Activated CD8-positive, alpha-beta memory T cell treated with anti-CD3 and anti-CD28 coated beads, Interleukin-2, amount 50 U/mL, for 24 hours (primary cell): ENCODE results near the gene MRTO4.
"Not testable (repeated sequence)": the region's sequence is repeated elsewhere in the genome, so short reads cannot be mapped to it uniquely, and the experiment has no call there.

ENCODE experiments used
- DNase-seq: peaks from one replicate; pipeline ENCODE4 v3.0.0-alpha.2; 2020; ENCODE audit errors: extremely low read depth

MRTO4 gene

DNA sequence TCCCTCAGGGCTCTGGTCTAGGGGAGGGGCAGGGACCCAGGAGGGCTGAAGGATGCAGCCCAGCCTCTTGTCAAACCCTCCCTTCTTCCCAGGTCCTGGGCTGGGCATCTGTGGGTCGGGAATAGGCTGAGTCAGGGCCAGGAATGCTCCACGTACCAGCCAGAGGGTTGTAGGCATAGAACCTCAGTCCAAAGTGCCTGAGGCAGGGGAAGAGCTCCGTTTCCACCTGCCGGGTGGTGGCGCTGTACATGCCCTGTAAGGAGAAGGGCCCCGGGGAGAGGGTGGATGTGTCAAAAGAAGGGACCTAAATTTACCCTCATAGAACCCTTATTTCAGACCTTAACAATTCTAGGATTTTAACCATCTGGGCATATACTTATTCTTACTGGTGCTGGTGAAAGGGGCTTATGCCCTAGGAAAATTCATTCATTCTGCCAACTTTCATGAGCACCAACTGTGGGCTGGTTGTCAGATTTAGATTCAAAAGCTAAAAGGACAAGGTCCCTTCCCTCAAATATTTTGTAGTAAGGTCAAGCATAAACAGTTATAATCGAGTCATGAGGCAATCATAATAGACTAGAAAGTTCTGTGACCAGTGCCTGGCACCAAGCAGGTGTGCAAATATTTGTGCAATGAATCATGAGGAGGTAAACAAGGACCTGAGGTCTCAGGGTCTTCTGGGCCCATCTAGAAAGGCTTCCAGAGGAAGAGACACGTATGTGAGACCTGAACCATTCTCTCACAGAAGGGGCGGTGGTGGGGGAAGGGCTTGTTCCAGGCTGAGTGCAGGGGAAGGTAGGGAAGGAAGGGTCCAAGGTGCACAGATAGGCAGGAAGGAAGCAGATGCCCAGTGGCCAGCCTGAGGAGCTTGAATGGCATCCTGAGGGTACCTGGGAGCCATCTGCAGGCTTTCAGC, 18.1 kb downstream of the MRTO4 start:
- not testable (repeated sequence) for DNase-seq

DNA sequence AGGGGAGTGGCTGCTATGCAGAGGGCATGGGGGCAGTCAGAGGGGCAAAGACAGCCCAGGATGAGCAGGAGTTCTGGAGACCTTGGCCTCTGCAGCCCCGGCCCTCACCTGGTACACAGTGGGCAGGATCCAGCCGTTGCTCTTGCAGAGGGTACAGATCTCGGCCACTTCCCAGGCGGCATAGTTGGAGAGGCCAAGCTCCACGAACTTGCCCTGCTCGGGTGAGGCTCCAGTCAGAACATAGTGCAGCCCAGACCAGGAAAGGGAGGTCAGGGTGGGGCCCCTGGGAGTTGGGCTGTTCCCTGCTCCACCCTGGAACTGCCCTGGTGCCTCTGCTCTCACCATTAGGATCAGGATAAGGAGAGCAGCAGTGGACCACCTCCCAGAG, 18.7 kb downstream of the MRTO4 start:
- DNase-seq, result not testable (repeated sequence)

DNA sequence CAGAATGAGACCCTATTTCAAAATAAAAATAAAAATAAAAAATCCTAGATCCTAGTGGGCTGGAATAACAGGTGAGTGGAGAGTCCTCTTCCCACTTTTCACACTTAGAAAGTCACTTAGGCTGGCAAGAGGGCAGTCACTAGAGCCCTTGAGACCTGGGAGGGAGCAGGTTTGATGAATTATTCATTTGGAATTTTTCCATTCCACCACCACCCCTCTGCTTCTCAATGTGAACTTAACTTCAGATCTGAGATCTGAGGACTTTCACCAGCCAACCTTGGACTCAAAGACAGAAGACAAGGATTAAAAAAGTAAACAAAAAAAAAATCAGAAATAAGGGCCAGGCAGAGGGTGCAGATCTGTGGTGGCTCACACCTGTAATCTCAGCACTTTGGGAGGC, 20.5 kb downstream of the MRTO4 start:
- no peak for DNase-seq

DNA sequence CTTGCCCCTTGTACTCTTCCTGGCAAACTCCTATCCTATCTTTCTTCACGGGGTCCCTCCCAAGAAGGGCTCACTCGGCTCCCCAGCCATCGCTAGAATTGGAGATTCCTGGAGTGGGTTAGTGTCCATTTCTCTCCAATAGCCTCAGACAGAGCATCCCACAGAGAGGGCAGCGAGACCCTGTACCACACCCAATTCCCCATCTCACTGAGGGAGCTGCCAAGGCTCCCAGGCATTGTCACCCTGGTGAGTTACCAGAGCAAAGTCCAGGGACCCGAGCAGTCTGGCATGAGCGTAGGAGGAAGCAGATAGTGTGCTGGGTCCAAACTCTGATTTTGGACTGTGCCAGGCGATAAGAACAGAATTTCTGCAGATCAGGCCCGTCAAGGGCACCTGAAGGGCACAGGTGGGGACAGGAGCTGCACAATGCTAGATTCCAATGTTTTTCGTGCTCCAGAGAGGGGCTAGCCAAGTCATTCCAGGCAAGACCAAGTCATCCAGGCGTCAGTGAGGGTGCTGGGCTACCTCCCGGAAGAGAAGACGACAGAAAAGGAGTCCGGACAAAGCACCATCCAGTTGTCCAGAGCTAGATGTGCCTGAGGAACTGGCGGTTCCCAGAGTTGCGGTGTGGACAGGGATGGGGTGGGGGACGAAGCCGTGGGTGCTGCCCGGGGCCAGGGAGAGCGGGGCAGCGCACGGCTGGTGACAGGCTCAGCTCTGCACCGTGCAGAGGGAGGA, 21.7 kb downstream of the MRTO4 start:
- DNase-seq, result no peak

DNA sequence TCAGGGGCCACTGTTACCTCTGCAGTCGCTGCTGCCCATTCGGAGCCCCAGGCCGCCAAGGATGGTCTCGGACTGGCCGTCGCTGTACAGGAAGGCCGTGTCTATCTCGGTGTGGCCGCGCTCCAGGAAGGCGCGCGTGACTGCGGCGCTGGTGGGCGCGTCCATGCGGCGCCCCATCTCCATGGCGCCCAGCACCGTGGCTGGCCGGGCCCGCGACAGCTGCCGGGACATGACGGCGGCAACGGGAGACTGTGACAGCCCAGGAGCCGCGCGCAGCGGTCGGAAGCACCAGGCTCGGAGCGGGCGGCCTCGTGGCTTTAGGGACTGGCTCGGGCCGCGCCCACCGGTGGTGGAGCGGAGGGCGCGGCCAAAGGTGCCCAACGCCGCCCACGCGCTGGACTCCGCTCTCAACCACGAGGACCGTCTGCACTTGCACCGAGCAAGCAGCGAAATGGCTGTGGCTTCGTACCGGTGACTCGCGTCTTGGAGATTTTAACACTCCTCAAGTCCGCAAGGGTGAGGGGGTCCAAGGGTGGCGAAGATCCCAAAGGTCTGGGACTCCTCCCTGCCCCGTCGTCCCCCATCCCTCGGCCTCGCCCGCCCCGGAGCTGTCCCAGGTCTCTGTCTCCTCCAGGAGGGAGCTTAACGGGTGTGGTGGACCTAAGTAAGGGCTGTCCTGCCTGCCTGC, 22.4 kb downstream of the MRTO4 start:
- not testable (repeated sequence) for DNase-seq

DNA sequence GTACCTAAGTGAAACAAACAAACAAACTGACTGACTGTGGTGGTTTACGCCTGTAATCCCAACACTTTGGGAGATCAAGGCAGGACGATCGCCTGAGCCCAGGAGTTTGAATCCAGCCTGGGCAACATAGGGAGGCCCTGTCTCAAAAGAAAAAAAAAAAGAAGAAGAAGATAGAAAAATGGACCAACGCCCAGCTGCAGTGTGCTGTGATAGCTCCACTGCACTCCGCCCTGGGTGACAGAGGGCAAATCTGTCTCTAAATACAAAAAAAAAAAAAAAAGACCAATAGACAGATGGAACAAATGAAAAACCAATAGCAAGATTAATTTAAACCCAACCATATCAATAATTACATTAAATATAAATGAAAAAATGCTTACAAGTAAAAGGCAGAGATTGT, 23.0 kb downstream of the MRTO4 start:
- no peak for DNase-seq

DNA sequence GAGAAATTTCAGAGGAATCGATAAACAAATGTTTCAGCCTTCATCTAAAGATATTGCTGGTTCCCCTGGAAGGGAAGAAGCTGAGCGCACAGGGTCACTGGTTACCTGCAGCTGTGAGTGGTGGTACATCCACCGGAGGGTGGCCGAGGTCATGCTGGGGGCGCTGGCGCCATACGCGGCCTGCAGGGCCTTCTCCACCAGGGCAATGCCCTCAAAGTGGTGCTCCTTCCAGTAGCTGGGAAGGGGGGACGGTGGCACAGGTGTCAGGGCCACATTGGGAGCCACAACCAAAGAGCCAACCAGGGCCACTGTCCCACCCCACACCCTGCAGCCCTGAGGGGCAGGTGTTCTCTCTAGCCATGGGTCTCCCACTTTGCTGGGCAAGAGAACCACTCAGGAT, 32.3 kb downstream of the MRTO4 start:
- DNase-seq, result no peak

DNA sequence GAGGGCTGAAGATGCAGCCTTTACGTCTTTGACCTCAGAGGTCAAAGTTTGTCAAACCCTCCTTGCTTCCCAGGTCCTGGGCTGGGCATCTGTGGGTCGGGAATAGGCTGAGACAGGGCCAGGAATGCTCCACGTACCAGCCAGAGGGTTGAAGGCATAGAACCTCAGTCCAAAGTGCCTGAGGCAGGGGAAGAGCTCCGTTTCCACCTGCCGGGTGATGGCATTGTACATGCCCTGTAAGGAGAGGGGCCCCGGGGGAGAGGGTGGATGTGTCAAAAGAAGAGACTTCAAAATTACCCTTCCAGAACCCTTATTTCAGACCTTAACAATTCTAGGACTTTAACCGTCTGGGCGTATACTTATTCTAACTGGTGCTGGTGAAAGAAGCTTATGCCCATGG, 33.3 kb downstream of the MRTO4 start:
- DNase-seq, result no peak

DNA sequence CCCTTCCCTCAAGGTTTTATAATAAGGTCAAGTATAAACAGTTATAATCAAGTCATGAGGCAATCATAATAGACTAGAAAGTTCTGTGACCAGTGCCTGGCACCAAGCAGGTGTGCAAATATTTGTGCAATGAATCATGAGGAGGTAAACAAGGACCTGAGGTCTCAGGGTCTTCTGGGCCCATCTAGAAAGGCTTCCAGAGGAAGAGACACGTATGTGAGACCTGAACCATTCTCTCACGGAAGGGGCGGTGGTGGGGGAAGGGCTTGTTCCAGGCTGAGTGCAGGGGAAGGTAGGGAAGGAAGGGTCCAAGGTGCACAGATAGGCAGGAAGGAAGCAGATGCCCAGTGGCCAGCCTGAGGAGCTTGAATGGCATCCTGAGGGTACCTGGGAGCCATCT, 33.8 kb downstream of the MRTO4 start:
- not testable (repeated sequence) for DNase-seq

DNA sequence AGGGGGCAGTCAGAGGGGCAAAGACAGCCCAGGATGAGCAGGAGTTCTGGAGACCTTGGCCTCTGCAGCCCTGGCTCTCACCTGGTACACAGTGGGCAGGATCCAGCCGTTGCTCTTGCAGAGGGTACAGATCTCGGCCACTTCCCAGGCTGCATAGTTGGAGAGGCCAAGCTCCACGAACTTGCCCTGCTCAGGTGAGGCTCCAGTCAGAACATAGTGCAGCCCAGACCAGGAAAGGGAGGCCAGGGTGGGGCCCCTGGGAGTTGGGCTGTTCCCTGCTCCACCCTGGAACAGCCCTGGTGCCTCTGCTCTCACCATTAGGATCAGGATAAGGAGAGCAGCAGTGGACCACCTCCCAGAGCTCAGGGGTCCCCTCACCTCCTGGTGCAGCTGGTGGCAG, 34.2 kb downstream of the MRTO4 start:
- DNase-seq, result not testable (repeated sequence)

DNA sequence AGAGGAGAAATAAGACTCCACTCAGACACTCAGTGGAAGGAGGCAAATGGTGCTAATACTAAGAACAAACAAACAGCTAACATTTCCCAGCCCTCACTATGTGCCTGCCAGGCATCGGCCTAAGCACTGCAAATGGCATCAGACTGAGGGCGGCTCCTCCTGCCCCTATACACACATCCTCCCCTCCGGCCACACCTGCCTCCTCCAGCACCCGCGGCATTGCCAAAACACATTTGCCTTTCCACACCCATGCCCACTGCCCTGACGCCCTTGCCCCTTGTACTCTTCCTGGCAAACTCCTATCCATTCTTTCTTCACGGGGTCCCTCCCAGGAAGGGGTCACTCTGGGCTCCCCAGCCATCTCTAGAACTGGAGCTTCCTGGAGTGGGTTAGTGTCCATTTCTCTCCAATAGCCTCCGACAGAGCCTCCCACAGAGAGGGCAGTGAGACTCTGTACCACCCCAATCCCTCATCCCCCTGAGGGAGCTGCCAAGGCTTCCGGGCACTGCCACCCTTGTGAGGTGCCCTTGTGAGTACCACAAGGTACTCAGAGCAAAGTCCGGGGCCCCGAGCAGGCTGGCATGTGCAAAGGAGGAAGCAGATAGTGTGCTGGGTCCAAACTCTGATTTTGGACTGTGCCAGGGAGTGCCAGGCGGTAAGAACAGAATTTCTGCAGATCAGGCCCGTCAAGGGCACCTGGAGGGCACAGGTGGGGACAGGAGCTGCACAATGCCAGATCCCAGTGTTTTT, 36.0 kb downstream of the MRTO4 start:
- no peak for DNase-seq

DNA sequence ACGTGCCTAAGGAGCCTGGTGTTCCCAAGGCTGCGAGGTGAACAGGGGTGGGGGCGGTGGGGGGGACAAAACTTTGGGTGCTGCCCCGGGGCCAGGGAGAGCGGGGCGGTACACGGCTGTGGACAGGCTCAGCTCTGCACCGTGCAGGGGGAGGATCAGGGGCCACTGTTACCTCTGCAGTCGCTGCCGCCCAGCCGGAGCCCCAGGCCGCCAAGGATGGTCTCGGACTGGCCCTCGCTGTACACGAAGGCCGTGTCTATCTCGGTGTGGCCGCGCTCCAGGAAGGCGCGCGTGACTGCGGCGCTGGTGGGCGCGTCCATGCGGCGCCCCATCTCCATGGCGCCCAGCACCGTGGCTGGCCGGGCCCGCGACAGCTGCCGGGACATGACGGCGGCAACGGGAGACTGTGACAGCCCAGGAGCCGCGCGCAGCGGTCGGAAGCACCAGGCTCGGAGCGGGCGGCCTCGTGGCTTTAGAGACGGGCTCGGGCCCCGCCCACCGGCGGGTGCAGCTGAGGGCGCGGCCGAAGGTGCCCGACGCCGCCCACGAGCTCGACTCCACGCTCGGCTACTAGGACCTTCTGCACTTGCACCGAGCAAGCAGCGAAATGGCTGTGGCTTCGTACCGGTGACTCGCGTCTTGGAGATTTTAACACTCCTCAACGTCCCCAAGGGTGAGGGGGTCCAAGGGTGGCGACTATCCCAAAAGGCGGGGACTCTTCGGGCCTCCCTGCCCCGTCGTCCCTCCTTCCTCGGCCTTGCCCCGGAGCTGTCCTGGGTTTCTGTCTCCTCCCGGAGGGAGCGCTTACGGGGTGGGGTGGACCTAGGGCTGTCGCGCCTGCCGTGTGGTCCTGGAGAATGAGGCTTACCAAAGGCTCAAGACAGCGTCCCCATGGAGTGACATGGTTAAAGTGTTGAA, 37.0 kb downstream of the MRTO4 start, which contains the start of gene AKR7A3:
Gene AKR7A3 (minus strand): TSS at position 447 of the 918 bp plus-strand sequence. CDS start 61 bp downstream, at position 386.
- DNase-seq, result not testable (repeated sequence)

DNA sequence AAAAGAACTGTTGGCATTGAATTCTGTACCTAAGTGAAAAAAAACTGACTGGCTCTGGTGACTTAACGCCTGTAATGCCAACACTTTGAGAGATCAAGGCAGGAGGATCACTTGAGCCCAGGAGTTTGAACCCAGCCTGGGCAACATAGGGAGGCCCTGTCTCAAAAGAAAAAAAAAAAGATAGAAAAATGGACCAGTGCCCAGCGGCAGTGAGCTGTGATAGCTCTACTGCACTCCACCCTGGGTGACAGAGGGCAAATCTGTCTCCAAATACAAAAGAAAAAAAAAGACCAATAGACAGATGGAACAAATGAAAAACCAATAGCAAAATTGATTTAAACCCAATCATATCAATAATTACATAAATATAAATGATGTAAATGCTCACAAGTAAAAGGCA, 37.6 kb downstream of the MRTO4 start:
- DNase-seq, result no peak

DNA sequence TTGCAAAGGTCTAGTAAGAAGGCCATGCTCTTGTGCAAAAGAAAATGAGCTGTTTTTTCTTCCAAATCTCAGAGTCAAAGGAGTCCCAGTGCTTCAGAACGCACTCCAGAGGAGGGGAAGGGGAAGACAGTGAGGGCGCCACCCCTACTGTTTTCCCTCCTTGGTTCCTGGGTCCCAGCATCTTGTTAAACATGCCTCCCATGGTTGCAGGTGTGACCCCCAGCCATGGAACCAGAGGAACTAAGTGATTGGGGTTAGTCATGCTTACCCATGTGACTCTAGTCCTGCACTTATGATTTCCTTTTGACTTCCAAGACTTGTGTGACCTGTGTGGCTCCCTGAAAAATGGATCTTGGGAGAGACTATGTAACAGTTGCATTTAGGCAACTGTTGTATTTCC, 43.0 kb downstream of the MRTO4 start:
- no peak for DNase-seq

DNA sequence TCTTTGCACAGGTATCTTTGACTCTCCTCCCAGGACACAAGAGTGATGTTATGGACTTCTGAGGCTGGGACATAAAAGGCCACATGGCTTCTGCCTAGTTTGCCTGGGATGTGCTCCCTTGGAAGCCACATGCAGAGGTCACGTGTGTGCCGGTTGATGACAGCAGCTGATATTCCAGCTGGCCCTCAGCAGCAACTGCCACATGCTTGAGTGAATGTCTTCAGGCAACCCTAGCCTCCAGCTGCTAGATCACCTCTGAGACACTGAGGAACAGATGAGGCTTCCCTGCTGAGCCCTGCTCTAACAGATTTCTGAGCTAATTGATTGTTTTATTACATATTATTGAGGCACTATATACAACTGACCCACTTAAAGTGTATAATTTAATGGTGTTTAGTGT, 48.6 kb downstream of the MRTO4 start:
- DNase-seq, result no peak

DNA sequence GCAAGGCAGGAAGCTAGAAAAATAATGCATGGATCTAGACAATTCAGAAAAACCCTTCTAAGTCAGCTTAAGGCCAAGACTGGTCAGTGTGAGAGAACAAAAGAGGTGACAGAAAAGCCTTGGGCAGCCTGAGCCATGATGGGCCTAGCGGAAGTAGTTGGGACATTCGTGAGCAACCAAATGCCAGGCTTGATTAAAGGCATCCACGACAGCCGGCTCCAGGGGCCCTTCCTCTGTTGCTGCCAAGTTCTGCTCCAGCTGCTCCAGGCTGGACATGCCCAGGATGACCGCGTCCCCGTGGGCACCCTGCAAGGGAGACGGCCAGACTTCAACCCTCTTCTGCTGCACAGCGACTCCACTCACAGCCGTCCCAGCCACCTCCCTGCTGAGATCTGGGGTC, 52.5 kb downstream of the MRTO4 start:
- DNase-seq, result not testable (repeated sequence)

DNA sequence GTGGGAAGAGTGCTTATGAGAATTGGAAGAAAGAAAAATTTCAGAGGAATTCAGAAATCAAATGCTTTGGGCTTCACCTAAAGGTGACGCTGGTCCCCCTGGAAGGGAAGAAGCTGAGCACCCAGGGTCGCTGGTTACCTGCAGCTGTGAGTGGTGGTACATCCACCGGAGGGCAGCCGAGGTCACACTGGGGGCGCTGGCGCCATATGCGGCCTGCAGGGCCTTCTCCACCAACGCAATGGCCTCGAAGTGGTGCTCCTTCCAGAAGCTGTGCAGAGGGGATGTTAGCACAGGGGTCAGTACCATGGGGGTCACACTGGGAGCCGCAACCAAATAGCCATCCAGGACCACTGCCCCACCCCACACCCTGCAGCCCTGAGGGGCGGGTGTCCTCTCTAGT, 54.3 kb downstream of the MRTO4 start:
- no peak for DNase-seq

DNA sequence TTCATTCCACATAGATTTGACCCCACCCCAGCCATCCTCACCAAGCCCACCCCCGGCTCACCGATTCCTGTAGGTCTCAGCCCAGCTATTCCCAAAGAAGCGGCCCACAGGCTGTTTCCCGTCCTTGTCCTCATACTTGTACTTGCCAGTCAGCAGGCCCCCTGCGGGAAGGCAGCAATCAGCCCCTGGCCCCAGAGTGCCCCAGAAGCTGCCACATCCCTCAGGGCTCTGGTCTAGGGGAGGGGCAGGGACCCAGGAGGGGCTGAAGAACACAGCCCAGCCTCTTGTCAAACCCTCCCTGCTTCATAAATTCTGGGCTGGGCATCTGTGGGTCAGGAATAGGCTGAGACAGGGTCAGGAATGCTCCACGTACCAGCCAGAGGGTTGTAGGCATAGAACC, 55.3 kb downstream of the MRTO4 start:
- no peak for DNase-seq

DNA sequence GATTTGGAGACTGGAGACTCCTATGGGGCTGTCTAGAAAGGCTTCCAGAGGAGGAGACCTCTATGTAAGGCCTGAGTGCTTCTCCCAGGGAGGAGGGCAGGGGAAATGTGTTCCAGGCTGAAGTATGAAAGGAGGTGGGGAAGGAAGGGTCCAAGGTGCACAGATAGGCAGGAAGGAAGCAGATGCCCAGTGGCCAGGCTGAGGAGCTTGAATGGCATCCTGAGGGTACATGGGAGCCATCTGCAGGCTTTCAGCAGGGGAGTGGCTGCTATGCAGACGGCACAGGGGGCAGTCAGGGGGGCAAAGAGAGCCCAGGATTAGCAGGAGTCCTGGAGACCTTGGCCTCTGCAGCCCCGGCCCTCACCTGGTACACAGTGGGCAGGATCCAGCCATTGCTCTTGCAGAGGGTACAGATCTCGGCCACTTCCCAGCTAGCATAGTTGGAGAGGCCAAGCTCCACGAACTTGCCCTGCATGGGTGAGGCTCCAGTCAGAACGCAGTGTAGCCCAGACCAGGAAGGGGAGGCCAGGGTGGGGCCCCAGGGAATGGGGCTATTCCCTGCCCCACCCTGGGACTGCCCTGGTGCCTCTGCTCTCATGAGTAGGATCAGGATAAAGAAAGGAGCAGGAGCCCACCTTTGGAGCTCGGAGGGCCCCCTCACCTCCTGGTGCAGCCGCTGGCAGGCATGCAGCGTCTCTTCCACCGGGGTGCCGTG, 56.3 kb downstream of the MRTO4 start:
- no peak for DNase-seq

DNA sequence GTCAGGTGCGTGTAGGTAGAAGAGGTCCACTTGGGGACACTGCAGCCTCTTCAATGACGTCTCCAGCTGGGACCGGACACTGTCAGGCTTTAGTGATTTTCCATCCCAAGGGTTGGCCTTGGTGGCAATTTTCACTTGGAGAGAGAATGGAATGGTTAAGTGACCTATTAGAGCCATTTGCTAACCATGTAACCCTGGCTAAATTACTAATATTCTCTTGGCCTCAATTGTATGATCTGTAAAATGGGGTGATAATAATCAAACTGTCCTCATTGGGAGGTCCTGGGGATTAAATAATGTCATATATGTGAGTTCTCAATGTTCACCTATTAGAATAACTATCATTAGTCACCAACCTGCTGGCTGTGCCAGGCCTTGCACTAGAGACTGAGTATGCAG, 56.9 kb downstream of the MRTO4 start:
- DNase-seq, result no peak
